Measurements from ENCODE around the gene LYRM4.
"Not testable (repeated sequence)": the region's sequence is repeated elsewhere in the genome, so short reads cannot be mapped to it uniquely, and the experiment has no call there.

The LYRM4 gene

DNA sequence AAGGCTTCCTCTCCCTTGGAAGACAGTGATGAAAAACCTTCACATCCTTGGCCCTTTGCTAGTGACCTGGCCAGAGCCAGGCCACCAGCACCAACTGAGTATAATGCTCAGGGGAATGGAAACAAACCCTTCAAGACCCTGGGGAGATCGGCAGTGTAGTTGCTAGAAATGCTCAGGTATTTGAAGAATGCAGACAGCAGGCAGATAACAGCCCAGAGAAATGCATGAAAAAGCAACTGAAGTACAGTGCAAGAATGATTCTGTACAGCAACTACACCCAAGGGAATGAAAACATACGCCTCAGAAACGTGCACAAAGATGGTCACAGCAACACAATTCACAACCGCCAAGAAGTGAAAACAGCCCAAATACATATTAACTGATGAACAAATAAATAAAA, 134.5 kb downstream of the LYRM4 start:
- Mint-ChIP-seq H3K4me1 (peaks cover 24% of the 10 kb centered on the region), H3K36me3 (peaks cover 27% of the 10 kb centered on the region), H3K4me3 (no peak overlapping the region), H3K27me3 (no peaks in the 10 kb centered on the region), H3K27ac (no peak overlapping the region), H3K9me3 (peaks cover 1% of the 10 kb centered on the region)
- ATAC-seq = no peak

GRCh38 chr6:5125152-5126006, 135.4 kb downstream of the LYRM4 start:
- Mint-ChIP-seq H3K4me3 (no peak overlapping the region), H3K9me3 (peaks cover 3% of the 10 kb centered on the region), H3K36me3 (peaks cover 27% of the 10 kb centered on the region), H3K4me1 (peaks cover 17% of the 10 kb centered on the region), H3K27me3 (no peaks in the 10 kb centered on the region), H3K27ac (no peak overlapping the region)
- no peak for ATAC-seq

- Mint-ChIP-seq H3K27me3 (no peaks in the 10 kb centered on the region), H3K27ac (no peak overlapping the region)
- ATAC-seq = no peak
Measured at GRCh38 chr6:5124526-5124925, 136.2 kb downstream of the LYRM4 start.

DNA sequence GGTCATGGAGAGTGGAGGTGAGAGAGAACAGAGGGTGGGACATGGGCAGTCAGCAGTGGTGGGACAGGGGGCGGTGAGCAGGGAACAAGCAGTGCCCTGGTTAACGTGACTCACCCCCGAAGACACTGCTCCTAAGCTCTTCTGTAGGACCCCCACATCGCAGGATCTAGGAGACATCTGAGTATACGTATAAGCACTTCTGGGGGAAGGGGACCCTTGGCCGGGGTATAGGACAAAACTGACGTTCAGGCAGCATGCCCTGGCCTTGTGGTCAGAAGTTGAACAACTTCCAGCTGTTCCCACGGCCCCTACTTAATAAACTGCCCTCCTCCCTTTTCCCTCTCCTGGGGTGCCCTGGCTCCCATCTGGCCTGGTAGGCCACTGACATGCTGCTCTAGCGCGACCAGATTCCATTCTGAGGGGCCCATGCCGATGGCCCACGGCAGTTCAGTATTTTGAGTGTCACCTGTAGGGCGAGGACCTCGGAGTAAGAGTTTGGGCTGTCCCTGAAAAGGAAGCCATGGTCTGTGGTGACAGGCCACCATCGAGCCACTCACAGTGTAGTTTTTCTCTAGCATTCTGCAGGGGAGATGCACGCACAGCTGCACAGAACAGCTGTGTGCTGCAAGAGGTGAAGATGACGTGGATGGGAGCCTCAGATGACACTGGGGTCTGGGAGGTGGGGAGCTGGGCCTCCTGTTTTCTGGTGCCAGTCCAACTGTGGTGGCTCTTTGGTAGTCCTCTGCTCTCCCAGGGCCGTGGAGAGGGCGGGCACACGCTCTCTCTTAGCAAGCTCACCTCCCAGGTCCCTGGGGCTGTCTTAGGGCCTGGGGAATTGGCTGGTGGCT, 137.2 kb downstream of the LYRM4 start:
- peaks cover 3% of the 10 kb centered on the region for H3K9me3 Mint-ChIP-seq
- H3K27me3 Mint-ChIP-seq = no peaks in the 10 kb centered on the region
- ATAC-seq = no peak
- peaks cover 4% of the 10 kb centered on the region for H3K4me1 Mint-ChIP-seq
- H3K27ac Mint-ChIP-seq = no peak overlapping the region
- H3K36me3 Mint-ChIP-seq = peaks cover 17% of the 10 kb centered on the region
- no peak overlapping the region for H3K4me3 Mint-ChIP-seq

More at GRCh38 chr6:5124526-5124925, 136.2 kb downstream of the LYRM4 start:
- Mint-ChIP-seq H3K36me3 (peaks cover 25% of the 10 kb centered on the region), H3K4me1 (peaks cover 14% of the 10 kb centered on the region), H3K9me3 (peaks cover 3% of the 10 kb centered on the region), H3K4me3 (no peak overlapping the region)

- no peak for ATAC-seq
- H3K27me3 Mint-ChIP-seq = no peaks in the 10 kb centered on the region
- H3K4me3 Mint-ChIP-seq = no peak overlapping the region
- H3K4me1 Mint-ChIP-seq = no peaks in the 10 kb centered on the region
- peaks cover 17% of the 10 kb centered on the region for H3K36me3 Mint-ChIP-seq
- peaks cover 3% of the 10 kb centered on the region for H3K9me3 Mint-ChIP-seq
- H3K27ac Mint-ChIP-seq = no peak overlapping the region
Measured at GRCh38 chr6:5122504-5123112, 138.1 kb downstream of the LYRM4 start.

GRCh38 chr6:5121956-5122355, 138.8 kb downstream of the LYRM4 start:
- Mint-ChIP-seq H3K27me3 (no peaks in the 10 kb centered on the region), H3K36me3 (peaks cover 17% of the 10 kb centered on the region), H3K9me3 (peaks cover 3% of the 10 kb centered on the region), H3K27ac (no peak overlapping the region), H3K4me1 (no peaks in the 10 kb centered on the region), H3K4me3 (no peak overlapping the region)
- no peak for ATAC-seq

DNA sequence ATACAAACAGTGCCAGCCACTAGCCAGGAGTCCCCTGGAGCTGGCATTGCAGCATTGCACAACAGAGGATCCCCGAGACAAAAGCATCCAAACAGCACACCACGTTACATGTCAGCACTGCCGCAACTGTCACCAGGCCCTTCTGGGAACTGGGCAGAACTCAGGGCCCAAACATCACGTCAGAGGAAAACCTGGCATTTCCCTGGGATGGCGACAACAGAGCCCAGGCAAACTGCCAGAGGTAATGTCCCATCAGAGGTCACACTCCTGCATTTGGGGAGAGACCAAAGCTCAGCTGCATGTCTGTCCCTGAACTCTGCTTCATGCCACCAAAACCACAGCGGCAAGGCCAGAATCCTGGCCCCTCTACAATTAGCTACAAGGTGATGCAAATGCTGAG, 139.3 kb downstream of the LYRM4 start:
- no peak overlapping the region for H3K4me3 Mint-ChIP-seq
- peaks cover 15% of the 10 kb centered on the region for H3K36me3 Mint-ChIP-seq
- no peak for ATAC-seq
- H3K27ac Mint-ChIP-seq = no peak overlapping the region
- no peaks in the 10 kb centered on the region for H3K4me1 Mint-ChIP-seq
- no peaks in the 10 kb centered on the region for H3K27me3 Mint-ChIP-seq
- peaks cover 3% of the 10 kb centered on the region for H3K9me3 Mint-ChIP-seq

DNA sequence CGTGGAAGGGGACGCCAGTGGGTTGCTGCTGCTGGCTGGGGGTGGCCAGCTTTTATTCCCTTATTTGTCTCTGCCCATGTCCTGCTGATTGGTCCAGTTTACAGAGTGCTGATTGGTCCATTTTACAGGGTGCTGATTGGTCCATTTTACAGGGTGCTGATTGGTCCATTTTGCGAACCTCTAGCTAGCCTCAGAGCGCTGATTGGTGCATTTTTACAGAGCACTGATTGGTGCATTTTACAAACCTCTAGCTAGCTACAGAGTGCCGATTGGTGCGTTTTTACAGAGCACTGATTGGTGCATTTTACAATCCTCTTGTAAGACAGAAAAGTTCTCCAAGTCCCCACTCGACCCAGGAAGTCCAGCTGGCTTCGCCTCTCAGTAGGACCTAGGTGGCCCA, 140.2 kb downstream of the LYRM4 start:
- ATAC-seq, H3K27me3 Mint-ChIP-seq, H3K9me3 Mint-ChIP-seq: not testable (repeated sequence)

GRCh38 chr6:5120011-5120410, 140.7 kb downstream of the LYRM4 start:
- Mint-ChIP-seq H3K4me3 (no peak overlapping the region), H3K9me3 (peaks cover 3% of the 10 kb centered on the region), H3K27me3 (no peaks in the 10 kb centered on the region), H3K36me3 (peaks cover 10% of the 10 kb centered on the region), H3K4me1 (no peaks in the 10 kb centered on the region), H3K27ac (no peak overlapping the region)
- ATAC-seq = no peak

More for the DNA sequence above, 140.2 kb downstream of the LYRM4 start:
- H3K36me3 Mint-ChIP-seq = peaks cover 10% of the 10 kb centered on the region
- H3K4me3 Mint-ChIP-seq, H3K4me1 Mint-ChIP-seq, H3K27ac Mint-ChIP-seq: not testable (repeated sequence)

- no peak overlapping the region for H3K27ac Mint-ChIP-seq
- no peak for ATAC-seq
Measured at GRCh38 chr6:5119090-5119951, 141.4 kb downstream of the LYRM4 start.

GRCh38 chr6:5116243-5116991, 144.3 kb downstream of the LYRM4 start:
- no peak for ATAC-seq
- Mint-ChIP-seq H3K27ac (no peak overlapping the region), H3K4me1 (no peaks in the 10 kb centered on the region), H3K36me3 (peaks cover 21% of the 10 kb centered on the region), H3K9me3 (peaks cover 3% of the 10 kb centered on the region), H3K27me3 (no peaks in the 10 kb centered on the region), H3K4me3 (no peak overlapping the region)

More at GRCh38 chr6:5119090-5119951, 141.4 kb downstream of the LYRM4 start:
- Mint-ChIP-seq H3K9me3 (peaks cover 3% of the 10 kb centered on the region), H3K4me1 (no peaks in the 10 kb centered on the region), H3K4me3 (no peak overlapping the region), H3K36me3 (peaks cover 9% of the 10 kb centered on the region), H3K27me3 (no peaks in the 10 kb centered on the region)

GRCh38 chr6:5115168-5115567, 145.6 kb downstream of the LYRM4 start:
- H3K4me3 Mint-ChIP-seq = no peak overlapping the region
- no peak for ATAC-seq
- no peaks in the 10 kb centered on the region for H3K4me1 Mint-ChIP-seq
- no peaks in the 10 kb centered on the region for H3K9me3 Mint-ChIP-seq
- H3K27me3 Mint-ChIP-seq = no peaks in the 10 kb centered on the region
- peaks cover 31% of the 10 kb centered on the region for H3K36me3 Mint-ChIP-seq
- no peak overlapping the region for H3K27ac Mint-ChIP-seq

DNA sequence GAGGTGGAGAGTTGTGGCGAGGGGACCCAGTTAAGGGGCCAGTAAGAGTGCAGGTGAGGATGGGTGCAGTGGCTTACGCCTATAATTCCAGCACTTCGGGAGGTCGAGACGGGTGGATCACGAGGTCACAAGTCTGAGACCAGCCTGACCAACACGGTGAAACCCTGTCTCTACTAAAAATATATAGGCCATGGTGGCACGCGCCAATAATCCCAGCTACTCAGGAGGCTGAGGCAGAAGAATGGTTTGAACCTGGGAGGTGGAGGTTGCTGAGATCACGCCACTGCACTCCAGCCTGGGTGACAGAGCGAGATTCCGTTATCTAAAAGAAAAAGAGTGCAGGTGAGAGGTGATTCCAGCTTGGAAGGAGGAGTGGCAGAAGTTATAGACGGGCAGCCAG, 147.7 kb downstream of the LYRM4 start:
- Mint-ChIP-seq H3K36me3 (peaks cover 32% of the 10 kb centered on the region), H3K4me1 (no peaks in the 10 kb centered on the region), H3K4me3 (no peak overlapping the region), H3K27me3 (no peaks in the 10 kb centered on the region), H3K9me3 (no peaks in the 10 kb centered on the region), H3K27ac (no peak overlapping the region)
- no peak for ATAC-seq

Measured in stimulated activated memory B cell treated with anti-CD40 and anti-IgM and Interleukin-4, amounts not matched to agents 10 μg/mL and 1 μg/mL and 100 μg/mL, for 72 hours (primary cell).